H9 (cell line): ENCODE data around the gene ECD. TPM values are rescaled to one million over a fixed set of nuclear protein-coding genes. Genes with fewer than 3 reads are reported as not detected.

Experiments used
- DNase-seq: peaks from one replicate; pipeline ENCODE4 v3.0.0-alpha.2; 2017
- H2AFZ ChIP-seq: one replicate; pipeline ENCODE4 v1.6.1; 2013; ENCODE audit warnings: mild to moderate bottlenecking, low read length, control low read depth, moderate library complexity
- H2AK5ac ChIP-seq: 2 replicates; pipeline ENCODE4 v1.6.1; 2013; ENCODE audit warnings: low read length, control low read depth, mixed read lengths; ENCODE audit not compliant: insufficient read length
- H2BK120ac ChIP-seq: one replicate; pipeline ENCODE4 v1.6.1; 2013; ENCODE audit warnings: low read depth, mild to moderate bottlenecking, low read length, control low read depth, inconsistent platforms; ENCODE audit not compliant: poor library complexity, severe bottlenecking
- H2BK12ac ChIP-seq: 2 replicates; pipeline ENCODE4 v1.6.1; 2013; ENCODE audit warnings: low read length, control low read depth, mixed read lengths, low read depth; ENCODE audit not compliant: insufficient read length
- H2BK15ac ChIP-seq: 2 replicates; pipeline ENCODE4 v1.6.1; 2013; ENCODE audit warnings: low read depth, low read length, control low read depth
- H2BK20ac ChIP-seq: one replicate; pipeline ENCODE4 v1.6.1; 2013; ENCODE audit warnings: low read depth, mild to moderate bottlenecking, low read length, control low read depth, inconsistent platforms; ENCODE audit not compliant: poor library complexity, severe bottlenecking
- H2BK5ac ChIP-seq: 2 replicates; pipeline ENCODE4 v1.6.1; 2013; ENCODE audit warnings: low read length, control low read depth, mixed read lengths; ENCODE audit not compliant: insufficient read length
- H3K14ac ChIP-seq: 2 replicates; pipeline ENCODE4 v1.6.1; 2013; ENCODE audit warnings: low read length, control low read depth; ENCODE audit not compliant: insufficient read depth
- H3K18ac ChIP-seq: 2 replicates; pipeline ENCODE4 v1.6.1; 2013; ENCODE audit warnings: low read depth, mild to moderate bottlenecking, mixed read lengths, low read length, control low read depth; ENCODE audit not compliant: insufficient read length
- H3K23ac ChIP-seq: 2 replicates; pipeline ENCODE4 v1.6.1; 2013; ENCODE audit warnings: low read length, control low read depth, mixed read lengths, low read depth; ENCODE audit not compliant: insufficient read length
- H3K23me2 ChIP-seq: 2 replicates; pipeline ENCODE4 v1.6.1; 2013; ENCODE audit warnings: low read depth, mild to moderate bottlenecking, mixed read lengths, low read length, control low read depth; ENCODE audit not compliant: insufficient read length, poor library complexity, severe bottlenecking
- H3K27ac ChIP-seq: 2 replicates; pipeline ENCODE4 v1.5.1; 2013; ENCODE audit warnings: low read length, control low read depth, mixed read lengths, low read depth; ENCODE audit not compliant: insufficient read length
- H3K27me3 ChIP-seq: 2 replicates; pipeline ENCODE4 v1.6.1; 2013; ENCODE audit warnings: low read length, control low read depth, inconsistent platforms; ENCODE audit not compliant: insufficient read depth
- H3K4ac ChIP-seq: 2 replicates; pipeline ENCODE4 v1.6.1; 2013; ENCODE audit warnings: low read depth, mild to moderate bottlenecking, control low read depth, inconsistent platforms, low read length, moderate library complexity
- H3K4me1 ChIP-seq: 2 replicates; pipeline ENCODE4 v1.6.1; 2013; ENCODE audit warnings: low read length, control low read depth, inconsistent platforms; ENCODE audit not compliant: insufficient read depth
- H3K4me2 ChIP-seq: 2 replicates; pipeline ENCODE4 v1.6.1; 2013; ENCODE audit warnings: low read length, control low read depth, mixed read lengths; ENCODE audit not compliant: insufficient read length, insufficient read depth
- H3K56ac ChIP-seq: 2 replicates; pipeline ENCODE4 v1.6.1; 2013; ENCODE audit warnings: low read depth, mild to moderate bottlenecking, mixed read lengths, low read length, control low read depth; ENCODE audit not compliant: insufficient read length
- H3K79me1 ChIP-seq: 2 replicates; pipeline ENCODE4 v1.6.1; 2013; ENCODE audit warnings: low read depth, mild to moderate bottlenecking, moderate library complexity, low read length, control low read depth, inconsistent platforms; ENCODE audit not compliant: insufficient read depth, poor library complexity, severe bottlenecking
- H3K79me2 ChIP-seq: 2 replicates; pipeline ENCODE4 v1.6.1; 2013; ENCODE audit warnings: low read length, control low read depth, inconsistent platforms; ENCODE audit not compliant: insufficient read depth
- H3K9ac ChIP-seq: 2 replicates; pipeline ENCODE4 v1.6.1; 2013; ENCODE audit warnings: low read length, control low read depth, mixed read lengths; ENCODE audit not compliant: insufficient read length; ENCODE audit errors: extremely low read depth
- H3K9me3 ChIP-seq: one replicate; pipeline ENCODE4 v1.6.1; 2013; ENCODE audit warnings: low read depth, low read length, inconsistent platforms; ENCODE audit not compliant: control insufficient read depth
- H3T11ph ChIP-seq: one replicate; pipeline ENCODE4 v1.6.1; 2013; ENCODE audit warnings: mild to moderate bottlenecking, low read length, control low read depth, inconsistent platforms
- H4K20me1 ChIP-seq: one replicate; pipeline ENCODE4 v1.6.1; 2013; ENCODE audit not compliant: control insufficient read depth, insufficient read length, insufficient read depth
- H4K5ac ChIP-seq: 2 replicates; pipeline ENCODE4 v1.6.1; 2013; ENCODE audit warnings: low read depth, mild to moderate bottlenecking, mixed read lengths, low read length, control low read depth; ENCODE audit not compliant: insufficient read length
- H4K8ac ChIP-seq: replicated peaks from 2 replicates; pipeline ENCODE4 v1.6.1; 2013; ENCODE audit warnings: low read length, control low read depth, mixed read lengths, low read depth; ENCODE audit not compliant: insufficient read length
- H4K91ac ChIP-seq: 2 replicates; pipeline ENCODE4 v1.6.1; 2013; ENCODE audit warnings: low read depth, mild to moderate bottlenecking, moderate library complexity, mixed read lengths, low read length, control low read depth; ENCODE audit not compliant: insufficient read length
- H3K27ac Mint-ChIP-seq, 3 experiments: 2 replicates in 2 of 3; 3 replicates in 1 of 3; pipeline ENCODE4 v1.8.0; 2020 to 2021; ENCODE audit warnings: mixed read lengths in 3 of 3, mild to moderate bottlenecking in 1 of 3, moderate library complexity in 1 of 3
- H3K27me3 Mint-ChIP-seq: 2 replicates; pipeline ENCODE4 v1.8.0; 2021; ENCODE audit warnings: low read depth, mild to moderate bottlenecking, moderate library complexity, mixed read lengths
- H3K36me3 Mint-ChIP-seq, 3 experiments: 2 replicates in 2 of 3; 3 replicates in 1 of 3; pipeline ENCODE4 v1.8.0; 2020 to 2021; ENCODE audit warnings: low read depth in 3 of 3, mixed read lengths in 3 of 3; ENCODE audit not compliant: insufficient read depth in 1 of 3
- H3K4me1 Mint-ChIP-seq, 2 experiments: 2 replicates each; pipeline ENCODE4 v1.8.0; 2020; ENCODE audit warnings: mixed read lengths in 2 of 2
- H3K4me3 Mint-ChIP-seq, 2 experiments: 2 replicates in 1 of 2; 3 replicates in 1 of 2; pipeline ENCODE4 v1.8.0; 2020 to 2021; ENCODE audit warnings: mild to moderate bottlenecking in 2 of 2, mixed read lengths in 2 of 2, moderate library complexity in 1 of 2
- H3K9me3 Mint-ChIP-seq, 2 experiments: 2 replicates in 1 of 2; 3 replicates in 1 of 2; pipeline ENCODE4 v1.8.0; 2020; ENCODE audit warnings: mild to moderate bottlenecking in 2 of 2, mixed read lengths in 2 of 2, moderate library complexity in 1 of 2
- CTCF ChIP-seq: fragments of 200-600 bp; sonication (generic); conservative IDR thresholded peaks from 3 replicates; pipeline ENCODE4 v1.8.0; 2021; ENCODE audit warnings: antibody characterized with exemption, mild to moderate bottlenecking
- WGBS: extraction: QIAGEN DNeasy Blood & Tissue Kit; methylation state at CpG from one replicate; pipeline ENCODE4 v1.1.7; 2013; ENCODE audit warnings: missing lambda C conversion rate, low lambda C conversion rate, mixed read lengths; ENCODE audit not compliant: insufficient read length; ENCODE audit errors: extremely low coverage; 5-methylcytosine and 5-hydroxymethylcytosine counted together
- total RNA-seq: library from RNA; stranded (reverse); gene quantifications from 2 replicates; pipeline ENCODE4 v1.2.1, GENCODE V29; 2021

ECD gene
- total RNA-seq, 1 experiment from 2014 or later: 41.6 TPM

DNA sequence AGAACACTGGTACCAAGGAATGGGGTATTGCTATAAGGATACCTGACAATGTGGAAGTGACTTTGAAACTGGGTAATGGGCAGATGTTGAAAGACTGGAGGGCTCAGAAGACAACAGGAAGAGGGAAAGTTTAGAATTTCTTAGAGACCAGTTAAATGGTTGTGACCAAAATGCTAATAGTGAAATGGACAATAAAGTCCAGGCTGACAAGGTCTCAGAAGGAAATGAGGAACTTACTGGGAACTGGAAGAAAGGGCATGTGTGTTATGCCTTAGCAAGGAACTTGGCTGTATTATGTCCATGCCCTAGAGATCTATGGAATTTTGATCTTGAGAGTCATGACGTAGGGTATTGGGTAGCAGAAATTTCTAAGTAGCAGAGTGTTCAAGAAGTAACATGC, 38.1 kb upstream of the ECD start:
- no peak overlapping the region for H2BK120ac ChIP-seq
- H3K9ac ChIP-seq: no peak overlapping the region
- H3K79me2 ChIP-seq: no peaks in the 10 kb centered on the region
- no CpG with 5 or more reads among the region's 1 CpG for WGBS
- no peaks in the 10 kb centered on the region for H4K20me1 ChIP-seq
- no peak overlapping the region for H3K18ac ChIP-seq
- H3K4me2 ChIP-seq: no peak overlapping the region
- H3K4me1 Mint-ChIP-seq: no peaks in the 10 kb centered on the region
- no peak overlapping the region for H4K91ac ChIP-seq
- no peak overlapping the region for H3K4ac ChIP-seq
- H2BK15ac ChIP-seq: no peak overlapping the region
- H3T11ph ChIP-seq: no peak overlapping the region
- H3K23ac ChIP-seq: no peak overlapping the region
- peaks cover 27 to 32% of the 10 kb centered on the region in 2 experiments for H3K9me3 Mint-ChIP-seq
- H3K27me3 Mint-ChIP-seq: no peaks in the 10 kb centered on the region; the same call in 1 of the 2 replicates
- no peak overlapping the region for H2BK12ac ChIP-seq
- peaks cover 22 to 48% (median 41%) of the 10 kb centered on the region in 3 experiments for H3K36me3 Mint-ChIP-seq
- H3K14ac ChIP-seq: no peak overlapping the region
- H3K27ac ChIP-seq: no peak overlapping the region
- DNase-seq: no peak
- H3K56ac ChIP-seq: no peak overlapping the region
- H2BK20ac ChIP-seq: no peak overlapping the region
- H3K4me3 Mint-ChIP-seq: no peak overlapping the region
- H2AFZ ChIP-seq: no peak overlapping the region
- no peaks in the 10 kb centered on the region for H3K79me1 ChIP-seq
- H3K23me2 ChIP-seq: no peaks in the 10 kb centered on the region
- H3K9me3 ChIP-seq: peaks cover 17% of the 10 kb centered on the region
- H4K8ac ChIP-seq: no peak overlapping the region
- H4K5ac ChIP-seq: no peak overlapping the region
- H3K4me1 ChIP-seq: no peaks in the 10 kb centered on the region
- TF ChIP-seq CTCF: no peak
- no peaks in the 10 kb centered on the region for H3K27me3 ChIP-seq
- no peak overlapping the region for H2BK5ac ChIP-seq
- no peak overlapping the region for H3K27ac Mint-ChIP-seq
- H2AK5ac ChIP-seq: no peak overlapping the region
